Right lobe of liver (tissue), 4 donors: ENCODE measurements around the gene FMN2.

Experiments
- CTCF ChIP-seq, 4 donors: fragments of 200-600 bp in 3 of 4; fragments of 450-650 bp in 1 of 4; IDR thresholded peaks; one replicate each; pipeline versions ENCODE4 v1.5.1 to v1.8.0; 2016 to 2022; ENCODE audit warnings: antibody characterized with exemption in 4 of 4, mild to moderate bottlenecking in 2 of 4
- POLR2A ChIP-seq: fragments of 450-650 bp; IDR thresholded peaks from one replicate; pipeline ENCODE4 v1.6.1; 2017; ENCODE audit warnings: antibody characterized with exemption, mild to moderate bottlenecking
- donor health status: DM: no; HTN: no; CAD: no.
- donor health status: DM: no; HTN: no; CAD: no.
- donor health status: DM: no; HTN: yes; CAD: no.

- TF ChIP-seq POLR2A (no peak), CTCF (IDR thresholded peaks at IDR 0.05) (no peak)
Measured at GRCh38 chr1:240287722-240288121, 196.0 kb downstream of the FMN2 start.
